ENCODE results near the gene MARK1. TPM values are rescaled to one million over a fixed set of nuclear protein-coding genes. Genes with fewer than 3 reads are reported as not detected.

MARK1 gene
- total and polyA plus RNA-seq, 2 of the 4 experiments (the other 2 are of a cell fraction) = not detected

DNA sequence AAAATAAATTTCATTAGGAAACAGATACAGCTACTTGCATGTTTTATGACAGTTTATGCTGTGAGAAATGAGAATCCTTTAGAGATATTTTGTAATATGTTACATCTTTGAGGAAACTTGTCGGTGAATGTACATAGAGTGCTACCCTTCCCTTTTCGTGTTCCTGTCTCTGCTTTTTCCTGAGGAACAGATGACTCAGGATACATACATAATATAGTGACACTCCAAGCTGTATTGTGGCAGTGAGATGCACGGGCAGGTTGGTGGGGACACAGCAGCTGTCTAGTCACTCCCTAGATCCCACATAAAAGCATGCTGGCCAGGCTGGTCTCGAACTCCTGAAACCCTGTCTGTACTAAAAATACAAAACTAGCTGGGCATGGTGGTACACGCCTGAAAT lies 20.9 kb upstream of the MARK1 start:
- H3K4me3 ChIP-seq (ENCODE audit: insufficient read depth, low read depth, low read length) = no peak overlapping the region
- dilution Hi-C loops (cut with HindIII; ENCODE audit: low sequenced_read_pairs, unreplicated experiment) (no loop called here), intact Hi-C loops (cut with micrococcal nuclease) (no loop called here), in situ Hi-C loops (cut with MboI; ENCODE audit: low sequenced_read_pairs) (no loop called here)
- H3K27ac ChIP-seq (ENCODE audit: insufficient read depth, low read length) = no peak overlapping the region
- H2AK5ac ChIP-seq (ENCODE audit: low read depth, low read length) = no peak overlapping the region
- H3K4ac ChIP-seq (ENCODE audit: low read depth, low read length) = no peak overlapping the region
- no peak overlapping the region for H4K91ac ChIP-seq (ENCODE audit: insufficient read depth, low read depth, low read length)
- no peaks in the 10 kb centered on the region for H3K9me3 ChIP-seq (ENCODE audit: control insufficient read depth, insufficient read depth, low read length)
- no peaks in the 10 kb centered on the region for H3K9me1 ChIP-seq (ENCODE audit: insufficient read depth, low read length)
- DNase-seq = no peak
- no peak overlapping the region for H2BK15ac ChIP-seq (ENCODE audit: low read depth, low read length)
- no peak overlapping the region for H3K4me2 ChIP-seq (ENCODE audit: low read depth, low read length)
- no peaks in the 10 kb centered on the region for H3K79me1 ChIP-seq (ENCODE audit: low read depth in 1 of 2, low read length in 2 of 2)
- no peak overlapping the region for H3K23ac ChIP-seq (ENCODE audit: low read depth, low read length)
- TF ChIP-seq MAZ (IDR thresholded peaks at IDR 0.05; ENCODE audit: borderline replicate concordance, low read depth, low read length) (no peak), MXI1 (IDR thresholded peaks at IDR 0.05; ENCODE audit: borderline replicate concordance, low read depth, low read length) (no peak), RCOR1 (IDR thresholded peaks at IDR 0.05; ENCODE audit: insufficient replicate concordance, low read length) (no peak), CEBPB (IDR thresholded peaks at IDR 0.05; ENCODE audit: low read depth, low read length) (no peak), BHLHE40 (IDR thresholded peaks at IDR 0.05; ENCODE audit: low read depth, low read length) (no peak), POLR2A (IDR thresholded peaks at IDR 0.05; ENCODE audit: low read depth, low read length) (no peak), FOS (IDR thresholded peaks at IDR 0.05; ENCODE audit: low read depth, low read length) (no peak), NFE2L2 (IDR thresholded peaks at IDR 0.05; ENCODE audit: low read depth, low read length) (no peak), CHD1 (IDR thresholded peaks at IDR 0.05; ENCODE audit: low read depth, low read length) (no peak), RAD21 (IDR thresholded peaks at IDR 0.05; ENCODE audit: low read length) (no peak), SMC3 (IDR thresholded peaks at IDR 0.05; ENCODE audit: low read depth, low read length) (no peak), CTCF (conservative IDR thresholded peaks at IDR 0.05; ENCODE audit: low read depth, low read length) (no peak), RFX5 (IDR thresholded peaks at IDR 0.05; ENCODE audit: low read depth, low read length) (no peak), MAFK (IDR thresholded peaks at IDR 0.05; ENCODE audit: low read depth, low read length) (no peak)
- TF ChIP-seq, protein P1, sequence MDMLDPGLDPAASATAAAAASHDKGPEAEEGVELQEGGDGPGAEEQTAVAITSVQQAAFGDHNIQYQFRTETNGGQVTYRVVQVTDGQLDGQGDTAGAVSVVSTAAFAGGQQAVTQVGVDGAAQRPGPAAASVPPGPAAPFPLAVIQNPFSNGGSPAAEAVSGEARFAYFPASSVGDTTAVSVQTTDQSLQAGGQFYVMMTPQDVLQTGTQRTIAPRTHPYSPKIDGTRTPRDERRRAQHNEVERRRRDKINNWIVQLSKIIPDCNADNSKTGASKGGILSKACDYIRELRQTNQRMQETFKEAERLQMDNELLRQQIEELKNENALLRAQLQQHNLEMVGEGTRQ (IDR thresholded peaks at IDR 0.05; ENCODE audit: low read depth, low read length) = no peak
- TF ChIP-seq, protein P2, sequence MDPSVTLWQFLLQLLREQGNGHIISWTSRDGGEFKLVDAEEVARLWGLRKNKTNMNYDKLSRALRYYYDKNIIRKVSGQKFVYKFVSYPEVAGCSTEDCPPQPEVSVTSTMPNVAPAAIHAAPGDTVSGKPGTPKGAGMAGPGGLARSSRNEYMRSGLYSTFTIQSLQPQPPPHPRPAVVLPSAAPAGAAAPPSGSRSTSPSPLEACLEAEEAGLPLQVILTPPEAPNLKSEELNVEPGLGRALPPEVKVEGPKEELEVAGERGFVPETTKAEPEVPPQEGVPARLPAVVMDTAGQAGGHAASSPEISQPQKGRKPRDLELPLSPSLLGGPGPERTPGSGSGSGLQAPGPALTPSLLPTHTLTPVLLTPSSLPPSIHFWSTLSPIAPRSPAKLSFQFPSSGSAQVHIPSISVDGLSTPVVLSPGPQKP (IDR thresholded peaks at IDR 0.05; ENCODE audit: borderline replicate concordance, low read depth, low read length) = no peak
- H3K4me1 ChIP-seq (ENCODE audit: control insufficient read depth, insufficient read depth, low read length) = no peaks in the 10 kb centered on the region
- H2BK20ac ChIP-seq (ENCODE audit: low read depth, low read length) = no peak overlapping the region
- H4K20me1 ChIP-seq (ENCODE audit: insufficient read depth, low read length) = no peaks in the 10 kb centered on the region
- no TSS peak for BruUV-seq (replicated peaks)
- no peak overlapping the region for H3K14ac ChIP-seq (replicated peaks; ENCODE audit: low read depth, low read length)
- H4K5ac ChIP-seq (ENCODE audit: low read depth, low read length) = no peak overlapping the region
- H2BK120ac ChIP-seq (ENCODE audit: low read depth, low read length) = no peak overlapping the region
- no peak for ATAC-seq (ENCODE audit: low read depth)
- ChIA-PET CTCF (no interaction called here), POLR2A (ENCODE audit: unreplicated experiment) (no interaction called here)
- H3K27me3 ChIP-seq (ENCODE audit: control insufficient read depth, insufficient read depth, low read length) = no peaks in the 10 kb centered on the region
- no peak overlapping the region for H4K8ac ChIP-seq (ENCODE audit: low read depth in 2 of 2, low read length in 2 of 2)
- no peak overlapping the region for H3K9ac ChIP-seq (ENCODE audit: low read depth, low read length)
- H3K18ac ChIP-seq (ENCODE audit: low read depth, low read length) = no peak overlapping the region
- H2BK5ac ChIP-seq (ENCODE audit: low read depth, low read length, poor library complexity, severe bottlenecking) = no peak overlapping the region
- H2AFZ ChIP-seq (replicated peaks; ENCODE audit: low read length, poor library complexity) = no peak overlapping the region
- no peaks in the 10 kb centered on the region for H3K36me3 ChIP-seq (ENCODE audit: control insufficient read depth, insufficient read depth, low read length)
- H3K56ac ChIP-seq (ENCODE audit: extremely low read depth, insufficient read depth, low read length) = no peak overlapping the region
- WGBS, 2 experiments (ENCODE audit: extremely low coverage in 2 of 2, insufficient read length in 1 of 2) = no CpG with 5 or more reads among the region's 5 CpGs
- H2AK9ac ChIP-seq (replicated peaks; ENCODE audit: low read depth, low read length, poor library complexity) = no peak overlapping the region
